WTC11 (cell line): ENCODE results near the gene INPP5K. TPM values are rescaled to one million over a fixed set of nuclear protein-coding genes. Genes with fewer than 3 reads are reported as not detected.
"Not testable (repeated sequence)": the region's sequence is repeated elsewhere in the genome, so short reads cannot be mapped to it uniquely, and the experiment has no call there.

Experiments
- ATAC-seq: fragments of 200-7000 bp; cut with Tn5 transposase; 2 replicates; pipeline ENCODE4 v1.10.0; 2021; ENCODE audit warnings: mild to moderate bottlenecking, moderate library complexity
- CTCF ChIA-PET: fragments of 300-600 bp; sonication (Branson Sonifier 250); formaldehyde crosslinking; loops from one replicate; lab custom pipeline; 2021; ENCODE audit warnings: antibody characterized with exemption; lab: Charles Lee
- POLR2A ChIA-PET: fragments of 350-600 bp; sonication (Branson Sonifier 250); formaldehyde crosslinking; loops from one replicate; lab custom pipeline; 2021; ENCODE audit warnings: antibody characterized with exemption; lab: Charles Lee
- DNase-seq: peaks from one replicate; pipeline ENCODE4 v3.0.0; 2021; ENCODE audit warnings: low spot score
- H3K27ac Mint-ChIP-seq: 2 replicates; pipeline ENCODE4 v1.8.0; 2021; ENCODE audit warnings: mixed read lengths
- H3K27me3 Mint-ChIP-seq: 2 replicates; pipeline ENCODE4 v1.8.0; 2021; ENCODE audit warnings: low read depth, mild to moderate bottlenecking, moderate library complexity, mixed read lengths
- H3K36me3 Mint-ChIP-seq: 2 replicates; pipeline ENCODE4 v1.8.0; 2021; ENCODE audit warnings: mixed read lengths
- H3K4me1 Mint-ChIP-seq: 2 replicates; pipeline ENCODE4 v1.8.0; 2022; ENCODE audit warnings: mixed read lengths
- H3K4me3 Mint-ChIP-seq: 2 replicates; pipeline ENCODE4 v1.8.0; 2021; ENCODE audit warnings: mild to moderate bottlenecking, moderate library complexity, mixed read lengths
- H3K9me3 Mint-ChIP-seq: 2 replicates; pipeline ENCODE4 v1.8.0; 2021; ENCODE audit warnings: mixed read lengths
- AFF4 ChIP-seq: sonication (generic); formaldehyde crosslinking; IDR thresholded peaks from 2 replicates; pipeline ENCODE4 v1.8.1; 2023; ENCODE audit warnings: mild to moderate bottlenecking, missing genetic modification reagents, borderline replicate concordance
- ATF1 ChIP-seq: sonication (generic); formaldehyde crosslinking; IDR thresholded peaks from 2 replicates; pipeline ENCODE4 v1.8.1; 2023; ENCODE audit warnings: mild to moderate bottlenecking, moderate library complexity, missing genetic modification reagents
- CBFB ChIP-seq: sonication (generic); formaldehyde crosslinking; IDR thresholded peaks from 2 replicates; pipeline ENCODE4 v1.8.1; 2022; ENCODE audit warnings: mild to moderate bottlenecking, low read depth, missing genetic modification reagents
- CDX4 ChIP-seq: fragments of 250-450 bp; sonication (Bioruptor Pico); IDR thresholded peaks from 2 replicates; pipeline ENCODE4 v1.9.0; 2021; ENCODE audit warnings: moderate library complexity, mild to moderate bottlenecking, inconsistent platforms, borderline replicate concordance
- CREB1 ChIP-seq: sonication (generic); formaldehyde crosslinking; IDR thresholded peaks from 2 replicates; pipeline ENCODE4 v1.8.0; 2023; ENCODE audit warnings: mild to moderate bottlenecking, missing genetic modification reagents
- CREM ChIP-seq: sonication (generic); formaldehyde crosslinking; IDR thresholded peaks from 2 replicates; pipeline ENCODE4 v1.8.1; 2022; ENCODE audit warnings: mild to moderate bottlenecking, missing genetic modification reagents, moderate library complexity
- E2F1 ChIP-seq: sonication (generic); formaldehyde crosslinking; IDR thresholded peaks from 2 replicates; pipeline ENCODE4 v1.8.0; 2022; ENCODE audit warnings: mild to moderate bottlenecking, missing genetic modification reagents
- E2F4 ChIP-seq: sonication (generic); formaldehyde crosslinking; IDR thresholded peaks from 2 replicates; pipeline ENCODE4 v1.8.1; 2022; ENCODE audit warnings: low read depth, mild to moderate bottlenecking, moderate library complexity, missing genetic modification reagents, borderline replicate concordance
- ERG ChIP-seq: fragments of 250-450 bp; sonication (Bioruptor Pico); IDR thresholded peaks from 2 replicates; pipeline ENCODE4 v1.8.0; 2021; ENCODE audit warnings: mild to moderate bottlenecking
- GABPB1 ChIP-seq: sonication (generic); formaldehyde crosslinking; IDR thresholded peaks from 2 replicates; pipeline ENCODE4 v1.8.1; 2023; ENCODE audit warnings: mild to moderate bottlenecking, missing genetic modification reagents
- JAZF1 ChIP-seq: fragments of 250-450 bp; sonication (Bioruptor Pico); IDR thresholded peaks from 2 replicates; pipeline ENCODE4 v1.9.0; 2021; ENCODE audit warnings: moderate library complexity, mild to moderate bottlenecking, inconsistent platforms
- PRDM15 ChIP-seq: sonication (generic); formaldehyde crosslinking; IDR thresholded peaks from 2 replicates; pipeline ENCODE4 v1.8.0; 2022; ENCODE audit warnings: missing genetic modification reagents
- PRRX2 ChIP-seq: fragments of 250-450 bp; sonication (Bioruptor Pico); IDR thresholded peaks from 2 replicates; pipeline ENCODE4 v1.8.0; 2021; ENCODE audit warnings: mild to moderate bottlenecking
- SP1 ChIP-seq: sonication (generic); formaldehyde crosslinking; conservative IDR thresholded peaks from 2 replicates; pipeline ENCODE4 v1.8.1; 2022; ENCODE audit warnings: missing genetic modification reagents
- STAT6 ChIP-seq: sonication (generic); formaldehyde crosslinking; conservative IDR thresholded peaks from 2 replicates; pipeline ENCODE4 v1.8.1; 2023; ENCODE audit warnings: mild to moderate bottlenecking, low read depth, missing genetic modification reagents, moderate library complexity
- ZNF416 ChIP-seq: fragments of 250-450 bp; sonication (Bioruptor Pico); IDR thresholded peaks from 2 replicates; pipeline ENCODE4 v1.9.0; 2021; ENCODE audit warnings: mild to moderate bottlenecking, inconsistent platforms
- ZNF423 ChIP-seq: fragments of 250-450 bp; sonication (Bioruptor Pico); IDR thresholded peaks from 2 replicates; pipeline ENCODE4 v2.1.2; 2022; ENCODE audit warnings: mild to moderate bottlenecking, moderate library complexity
- total RNA-seq: library from RNA; stranded (reverse); gene quantifications from 3 replicates; pipeline ENCODE4 v1.2.3, GENCODE V29; 2021

Gene INPP5K
- total RNA-seq, 1 experiment from 2014 or later: 26.8 TPM

GRCh38 chr17:1447052-1447451 is 69.4 kb downstream of the INPP5K start (continued):
- TF ChIP-seq PRDM15 (CRISPR knock-in tag) (no peak), CDX4 (CRISPR knock-in tag) (no peak), CREB1 (CRISPR knock-in tag) (no peak), PRRX2 (CRISPR knock-in tag) (no peak), JAZF1 (no peak), SP1 (no peak), GABPB1 (no peak), ERG (no peak)

- no peaks in the 10 kb centered on the region for H3K27me3 Mint-ChIP-seq
- H3K4me1 Mint-ChIP-seq: 0 out of 2 replicates have a peak, but pooled peaks cover 4% of the 10 kb centered on the region
- POLR2A ChIA-PET: interaction anchor here (0.7 kb wide), 1 partner anchor 66 kb away, joined by 4 read pairs; no protein-coding TSS in a partner anchor
- no peak overlapping the region for H3K4me3 Mint-ChIP-seq
- CTCF ChIA-PET: interaction anchor here (0.7 to 2.3 kb wide), 3 partner anchors 22 to 81 kb away, joined by 3 to 10 read pairs (median 6); no protein-coding TSS in a partner anchor
- H3K9me3 Mint-ChIP-seq: no peaks in the 10 kb centered on the region
- DNase-seq (no peak), ATAC-seq (no peak)
- TF ChIP-seq ATF1 (no peak), STAT6 (no peak), ZNF423 (CRISPR knock-in tag) (no peak), SP1 (no peak), E2F4 (CRISPR knock-in tag) (no peak), CREM (CRISPR knock-in tag) (no peak), CBFB (CRISPR knock-in tag) (no peak), E2F1 (CRISPR knock-in tag) (no peak), AFF4 (CRISPR knock-in tag) (no peak), ZNF416 (CRISPR knock-in tag) (no peak), GABPB1 (no peak)
- no peak overlapping the region for H3K27ac Mint-ChIP-seq
- H3K36me3 Mint-ChIP-seq: peaks cover 11% of the 10 kb centered on the region; the same call in 1 of the 2 replicates
Observed at GRCh38 chr17:1446201-1446600, 70.2 kb downstream of the INPP5K start.

- DNase-seq, H3K9me3 Mint-ChIP-seq, H3K4me1 Mint-ChIP-seq, H3K4me3 Mint-ChIP-seq, H3K27me3 Mint-ChIP-seq, ATAC-seq, POLR2A ChIA-PET: not testable (repeated sequence)
- CTCF ChIA-PET: interaction anchor here (0.6 to 2.3 kb wide), 3 partner anchors 58 to 80 kb away, joined by 3 to 10 read pairs (median 4); no protein-coding TSS in a partner anchor
- Mint-ChIP-seq H3K36me3 (peaks cover 11% of the 10 kb centered on the region; the same call in 1 of the 2 replicates), H3K27ac (peak overlapping the region; percentile 30; the same call in 1 of the 2 replicates)
Observed at GRCh38 chr17:1445695-1446094, 70.7 kb downstream of the INPP5K start.
